HG03196 (cell line): Measurements from ENCODE around the gene HPCAL1.

ENCODE experiments used
- ATAC-seq: cut with Tn5 transposase; IDR thresholded peaks from one replicate; pipeline ENCODE4 v1.9.1; 2021; ENCODE audit not compliant: unreplicated experiment

The HPCAL1 gene

GRCh38 chr2:10321622-10322021 lies 18.9 kb downstream of the HPCAL1 start:
- no peak for ATAC-seq

DNA sequence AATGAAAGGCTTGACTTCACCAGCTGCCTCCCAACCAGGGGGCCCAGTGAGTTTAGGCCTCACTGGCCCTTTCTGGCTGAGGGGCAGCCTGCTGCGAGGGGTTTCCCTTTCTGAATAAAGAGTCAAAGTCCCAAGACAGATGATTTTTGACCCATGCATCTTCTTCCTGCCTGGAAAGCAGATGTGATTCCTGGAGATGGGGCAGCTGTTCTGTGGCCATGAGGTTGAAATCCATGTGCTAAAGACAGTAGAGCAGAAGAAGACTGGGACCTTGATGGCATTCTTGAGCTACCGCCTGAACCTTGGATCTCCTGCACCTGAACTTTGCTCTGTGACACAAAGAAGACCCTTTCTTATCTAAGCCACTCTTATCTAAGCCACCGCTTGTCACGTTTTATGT lies 19.8 kb downstream of the HPCAL1 start:
- ATAC-seq: no peak

- no peak for ATAC-seq
These were observed 20.3 kb downstream of the HPCAL1 start for GRCh38 chr2:10322973-10323372.

DNA sequence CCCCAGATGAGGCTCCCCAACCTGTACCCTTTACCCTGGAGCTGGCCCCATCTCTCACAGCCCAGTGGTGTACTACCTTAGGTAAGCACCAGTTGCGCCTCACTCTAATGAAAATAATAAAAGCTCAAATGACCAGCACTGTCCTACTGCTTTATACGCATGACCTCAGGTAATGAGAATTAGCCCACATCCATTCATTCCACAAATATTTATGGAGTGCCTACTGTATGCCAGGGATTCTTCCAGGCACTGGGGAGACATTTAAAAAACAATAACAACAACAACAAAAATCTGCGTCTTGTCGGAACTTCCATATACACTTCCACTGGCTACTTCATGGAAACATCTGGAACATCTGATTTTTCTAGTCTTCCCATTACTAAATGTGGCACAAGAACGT lies 20.8 kb downstream of the HPCAL1 start:
- ATAC-seq: no peak

- ATAC-seq: no peak
These were observed 21.6 kb downstream of the HPCAL1 start for GRCh38 chr2:10324095-10324832.

- ATAC-seq: no peak
These were observed 22.8 kb downstream of the HPCAL1 start for GRCh38 chr2:10325278-10326145.

DNA sequence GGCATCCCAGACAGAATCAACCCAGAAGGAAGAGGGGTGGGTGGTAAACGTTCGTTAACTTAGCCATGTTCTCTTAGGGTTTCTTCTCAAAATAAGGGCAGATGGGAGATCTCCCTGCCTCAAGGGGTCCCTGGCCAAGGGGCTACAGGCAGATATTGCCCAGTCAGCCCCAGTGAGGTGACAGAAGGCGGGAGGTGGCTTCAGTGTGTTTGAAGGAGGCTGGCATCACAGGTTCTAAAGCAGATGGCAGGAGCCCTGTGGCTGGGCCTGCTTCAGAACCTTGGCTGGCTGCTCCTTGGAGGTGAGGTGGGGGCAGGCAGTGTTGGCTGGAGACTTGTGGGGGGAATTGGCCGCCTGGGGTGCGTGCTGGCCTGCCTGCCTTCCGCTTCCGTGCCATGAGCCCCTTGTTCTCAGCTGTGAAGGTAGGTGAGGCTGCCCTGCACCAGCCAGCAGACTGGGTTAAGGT lies 23.5 kb downstream of the HPCAL1 start:
- ATAC-seq: no peak

- ATAC-seq: no peak
These were observed 24.2 kb downstream of the HPCAL1 start for GRCh38 chr2:10326707-10327594.

GRCh38 chr2:10327896-10328669 lies 25.4 kb downstream of the HPCAL1 start:
- no peak for ATAC-seq

DNA sequence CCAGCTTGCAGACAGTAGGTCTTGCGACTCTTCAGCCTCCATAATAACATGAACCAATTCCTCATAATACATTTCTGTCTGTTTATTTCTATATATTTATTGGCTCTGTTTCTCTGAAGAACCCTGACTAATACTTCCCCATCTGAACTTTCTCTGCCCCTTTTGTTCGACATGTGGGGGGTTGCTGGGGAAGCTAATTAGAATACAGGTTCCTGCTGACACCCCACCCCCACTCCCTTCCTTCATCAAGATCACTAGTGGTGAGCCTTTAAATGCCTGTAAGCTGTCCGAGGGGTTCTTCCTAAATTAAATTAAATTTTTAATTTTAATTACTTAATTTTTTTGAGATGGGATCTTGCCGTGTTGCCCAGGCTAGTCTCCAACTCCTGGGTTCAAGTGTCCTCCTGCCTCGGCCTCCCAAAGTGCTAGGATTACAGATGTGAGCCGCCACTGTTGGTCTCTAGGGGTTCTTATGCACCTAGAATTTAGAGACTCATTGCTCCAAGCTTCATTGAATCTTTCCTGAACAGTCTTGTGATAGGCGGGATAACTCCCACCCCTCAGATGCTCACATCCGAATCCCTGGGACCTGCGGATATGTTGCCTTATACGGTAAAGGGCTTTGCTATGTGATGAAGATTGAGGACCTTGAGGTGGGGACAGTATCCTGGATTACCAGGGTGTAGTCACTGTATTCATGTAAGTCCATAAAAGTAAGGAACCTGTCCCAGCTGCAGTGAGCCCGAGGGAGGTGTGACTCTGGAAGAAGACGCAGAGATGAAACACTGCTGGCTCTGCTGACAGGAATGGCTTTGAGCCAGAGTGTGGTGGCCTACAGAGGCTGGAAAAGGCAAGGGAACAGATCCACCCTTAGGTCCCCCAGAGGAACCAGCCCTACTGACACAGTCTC lies 26.2 kb downstream of the HPCAL1 start:
- no peak for ATAC-seq

DNA sequence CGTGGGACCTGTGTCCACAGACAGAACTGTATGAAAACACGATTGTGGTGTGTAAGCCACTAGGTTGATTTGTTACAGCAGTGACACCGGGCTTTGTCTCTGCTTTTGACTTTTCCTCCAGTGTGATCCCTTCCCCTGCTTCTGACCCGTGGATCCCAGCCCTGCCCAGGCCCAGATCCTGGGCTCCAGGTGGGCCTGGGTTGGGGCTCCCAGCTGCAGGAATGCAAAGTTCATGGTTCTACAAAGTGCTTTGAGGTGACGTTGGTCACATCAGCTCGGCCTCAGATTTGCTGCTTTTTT lies 26.8 kb downstream of the HPCAL1 start:
- ATAC-seq: no peak

- no peak for ATAC-seq
These were observed 27.4 kb downstream of the HPCAL1 start for GRCh38 chr2:10329880-10330699.

GRCh38 chr2:10330700-10331026 lies 28.0 kb downstream of the HPCAL1 start:
- ATAC-seq: no peak

- peak; percentile 68 for ATAC-seq
These were observed 28.5 kb downstream of the HPCAL1 start for GRCh38 chr2:10331027-10331701.

- peak; percentile 63 for ATAC-seq
These were observed 29.1 kb downstream of the HPCAL1 start for GRCh38 chr2:10331702-10332401.

- ATAC-seq: no peak
These were observed 29.9 kb downstream of the HPCAL1 start for GRCh38 chr2:10332402-10333246.

DNA sequence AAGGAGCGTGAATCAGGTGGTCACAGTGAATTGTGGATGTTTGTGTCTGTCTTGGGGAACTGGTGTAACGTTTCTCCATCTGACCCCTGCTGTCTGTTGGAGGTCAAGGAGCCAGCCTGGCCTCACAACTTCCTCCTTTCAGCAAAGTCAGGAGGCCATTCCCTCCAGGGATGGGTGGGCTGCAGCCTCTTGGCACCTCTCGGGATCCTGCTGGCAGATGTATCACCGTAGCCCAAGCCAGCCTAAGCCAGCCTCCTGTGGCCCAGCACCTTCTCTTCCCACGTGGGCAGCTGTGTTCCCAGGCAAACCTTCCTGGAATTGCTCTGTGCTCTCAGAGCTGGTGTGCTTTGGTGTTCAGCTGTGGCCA lies 30.5 kb downstream of the HPCAL1 start:
- ATAC-seq: no peak
